ENCODE measurements around the gene PANK4.
A peak's percentile ranks its signal among the peaks of the same experiment; 100 is the strongest.

The PANK4 gene

DNA sequence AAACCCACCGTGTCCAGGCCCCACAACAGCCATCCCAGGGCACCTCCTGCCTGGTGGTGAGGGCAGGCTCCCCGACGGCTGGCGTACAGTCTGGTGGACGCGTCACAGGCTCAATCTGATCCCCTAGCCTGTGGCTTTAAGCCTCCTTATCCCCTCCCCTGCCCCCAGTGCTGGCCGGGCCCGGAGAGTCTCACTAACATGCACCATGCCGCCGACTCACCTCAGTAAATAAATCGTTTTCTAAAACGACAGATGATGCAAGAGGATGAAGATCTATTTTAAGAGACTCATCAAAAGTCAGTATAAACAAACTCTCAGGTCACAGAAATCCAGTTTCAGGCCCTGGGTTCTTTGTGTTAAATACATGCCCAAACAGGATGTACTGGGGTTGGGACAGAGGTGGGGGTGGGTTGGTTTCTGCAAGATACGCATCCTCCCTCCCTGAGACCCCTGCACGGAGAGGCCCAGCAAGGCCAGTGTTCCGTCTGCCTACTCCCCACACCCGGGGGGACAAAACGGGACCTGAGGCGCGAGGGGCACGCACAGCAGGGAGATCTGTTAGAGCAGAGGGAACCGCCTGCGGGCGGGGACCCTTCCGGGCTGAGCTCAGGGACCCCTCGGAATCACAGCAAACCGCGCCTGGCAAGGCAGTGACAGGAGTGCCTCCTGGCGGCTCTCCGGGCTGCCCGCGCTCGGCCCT is 3.1 kb downstream of the PANK4 start:
- peak overlapping the region in 1 of 2 donors; percentile 7 for H3K4me3 ChIP-seq (ENCODE audit: low read depth in 1 of 2, low read length in 2 of 2)
- no peaks in the 10 kb centered on the region for H3K9me3 ChIP-seq (ENCODE audit: control insufficient read depth in 1 of 2, low read length in 2 of 2)
- peaks cover 18 to 43% of the 10 kb centered on the region in 2 donors for H3K4me1 ChIP-seq (ENCODE audit: control insufficient read depth in 1 of 2, insufficient read depth in 2 of 2, low read length in 2 of 2)
- peaks cover 15 to 31% of the 10 kb centered on the region in 2 donors for H3K36me3 ChIP-seq (ENCODE audit: control insufficient read depth in 1 of 2, insufficient read depth in 2 of 2, low read length in 2 of 2)
- H3K27me3 ChIP-seq (ENCODE audit: low read depth, low read length) = peaks cover under 1% of the 10 kb centered on the region
- no peak overlapping the region for H3K27ac ChIP-seq (ENCODE audit: low read length)

GRCh38 chr1:2522230-2522629 is 4.2 kb downstream of the PANK4 start:
- no peak overlapping the region for H3K27ac ChIP-seq (ENCODE audit: low read length)
- H3K4me3 ChIP-seq (ENCODE audit: low read depth in 1 of 2, low read length in 2 of 2) = no peak overlapping the region
- H3K36me3 ChIP-seq (ENCODE audit: control insufficient read depth in 1 of 2, insufficient read depth in 2 of 2, low read length in 2 of 2) = peaks cover 25 to 42% of the 10 kb centered on the region in 2 donors
- H3K9me3 ChIP-seq (ENCODE audit: control insufficient read depth in 1 of 2, low read length in 2 of 2) = no peaks in the 10 kb centered on the region
- no peaks in the 10 kb centered on the region for H3K27me3 ChIP-seq (ENCODE audit: low read depth, low read length)
- H3K4me1 ChIP-seq (ENCODE audit: control insufficient read depth in 1 of 2, insufficient read depth in 2 of 2, low read length in 2 of 2) = peaks cover 18 to 34% of the 10 kb centered on the region in 2 donors

DNA sequence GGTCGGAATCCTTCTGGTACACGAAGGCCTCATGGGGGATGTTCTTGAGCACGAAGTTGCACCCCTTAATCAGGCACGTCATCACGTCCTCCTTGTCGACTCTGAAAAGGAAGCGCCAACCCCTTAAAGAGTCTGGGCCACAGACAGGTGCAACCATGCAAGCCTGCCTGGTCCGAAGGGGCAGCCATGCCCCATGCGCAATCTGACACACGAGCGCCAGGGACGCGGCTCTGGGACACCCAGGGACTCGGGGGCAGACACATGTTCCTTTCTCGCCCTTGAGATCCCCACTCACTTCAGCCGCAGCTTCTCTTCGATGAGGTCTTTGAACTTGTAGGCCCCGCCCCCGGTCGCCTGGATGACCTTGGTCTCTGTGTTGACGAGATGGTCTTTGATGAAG is 5.6 kb downstream of the PANK4 start:
- Histone ChIP-seq H3K4me1 (ENCODE audit: control insufficient read depth in 1 of 2, insufficient read depth in 2 of 2, low read length in 2 of 2) (peaks cover 13 to 28% of the 10 kb centered on the region in 2 donors), H3K36me3 (ENCODE audit: control insufficient read depth in 1 of 2, insufficient read depth in 2 of 2, low read length in 2 of 2) (peaks cover 32 to 57% of the 10 kb centered on the region in 2 donors), H3K9me3 (ENCODE audit: control insufficient read depth in 1 of 2, low read length in 2 of 2) (no peaks in the 10 kb centered on the region), H3K27me3 (ENCODE audit: low read depth, low read length) (no peaks in the 10 kb centered on the region), H3K27ac (ENCODE audit: low read length) (no peak overlapping the region), H3K4me3 (ENCODE audit: low read depth in 1 of 2, low read length in 2 of 2) (no peak overlapping the region)

DNA sequence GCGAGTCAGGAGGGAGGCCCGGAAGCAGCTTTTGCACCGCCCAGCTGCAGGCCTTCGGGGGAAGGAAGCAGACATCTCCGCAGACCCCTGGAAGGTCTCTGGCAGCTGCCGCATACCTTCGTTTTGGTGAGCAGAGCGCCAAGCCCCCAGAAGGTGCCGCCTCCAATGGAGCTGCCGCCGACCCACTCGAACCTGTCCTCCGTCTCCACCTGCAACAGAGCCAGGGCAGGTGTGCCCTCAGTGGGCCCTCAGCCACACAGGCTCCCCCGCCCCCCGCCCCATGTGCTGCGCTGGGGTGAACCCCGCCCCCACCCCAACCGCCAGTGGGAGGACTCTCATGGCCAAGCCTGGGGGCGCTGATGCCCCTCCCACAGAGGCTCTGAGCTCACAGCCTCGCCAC is 6.2 kb downstream of the PANK4 start:
- Histone ChIP-seq H3K4me1 (ENCODE audit: control insufficient read depth in 1 of 2, insufficient read depth in 2 of 2, low read length in 2 of 2) (peaks cover 11 to 24% of the 10 kb centered on the region in 2 donors), H3K4me3 (ENCODE audit: low read depth in 1 of 2, low read length in 2 of 2) (no peak overlapping the region), H3K36me3 (ENCODE audit: control insufficient read depth in 1 of 2, insufficient read depth in 2 of 2, low read length in 2 of 2) (peaks cover 37 to 63% of the 10 kb centered on the region in 2 donors), H3K27ac (ENCODE audit: low read length) (no peak overlapping the region), H3K27me3 (ENCODE audit: low read depth, low read length) (no peaks in the 10 kb centered on the region), H3K9me3 (ENCODE audit: control insufficient read depth in 1 of 2, low read length in 2 of 2) (no peaks in the 10 kb centered on the region)

DNA sequence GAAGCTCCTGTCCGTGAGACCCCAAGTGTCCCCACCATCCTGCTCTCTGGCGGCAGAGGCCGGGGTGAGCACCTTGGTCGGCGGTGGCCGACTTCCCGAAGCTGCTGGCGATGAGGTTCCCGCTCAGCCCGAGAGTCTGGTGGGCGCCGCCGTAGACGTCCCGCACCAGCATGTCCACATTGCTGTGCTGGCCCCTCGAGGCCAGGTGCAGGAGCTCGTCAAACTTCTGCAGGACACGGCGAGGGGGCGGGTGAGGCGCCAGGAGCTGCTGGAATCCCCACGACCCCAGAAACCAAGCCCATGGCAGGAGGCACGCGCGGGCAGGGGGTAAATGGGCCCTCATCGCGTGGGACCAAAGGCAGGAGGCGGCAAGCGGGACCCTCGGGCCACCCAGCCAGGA is 6.7 kb downstream of the PANK4 start:
- Histone ChIP-seq H3K27me3 (ENCODE audit: low read depth, low read length) (no peaks in the 10 kb centered on the region), H3K4me1 (ENCODE audit: control insufficient read depth in 1 of 2, insufficient read depth in 2 of 2, low read length in 2 of 2) (peaks cover 6 to 19% of the 10 kb centered on the region in 2 donors), H3K36me3 (ENCODE audit: control insufficient read depth in 1 of 2, insufficient read depth in 2 of 2, low read length in 2 of 2) (peaks cover 40 to 67% of the 10 kb centered on the region in 2 donors), H3K27ac (ENCODE audit: low read length) (no peak overlapping the region), H3K9me3 (ENCODE audit: control insufficient read depth in 1 of 2, low read length in 2 of 2) (no peaks in the 10 kb centered on the region), H3K4me3 (ENCODE audit: low read depth in 1 of 2, low read length in 2 of 2) (no peak overlapping the region)

GRCh38 chr1:2519029-2519685 is 7.2 kb downstream of the PANK4 start:
- H3K36me3 ChIP-seq (ENCODE audit: control insufficient read depth in 1 of 2, insufficient read depth in 2 of 2, low read length in 2 of 2) = peaks cover 40 to 71% of the 10 kb centered on the region in 2 donors
- no peak overlapping the region for H3K27ac ChIP-seq (ENCODE audit: low read length)
- H3K27me3 ChIP-seq (ENCODE audit: low read depth, low read length) = no peaks in the 10 kb centered on the region

DNA sequence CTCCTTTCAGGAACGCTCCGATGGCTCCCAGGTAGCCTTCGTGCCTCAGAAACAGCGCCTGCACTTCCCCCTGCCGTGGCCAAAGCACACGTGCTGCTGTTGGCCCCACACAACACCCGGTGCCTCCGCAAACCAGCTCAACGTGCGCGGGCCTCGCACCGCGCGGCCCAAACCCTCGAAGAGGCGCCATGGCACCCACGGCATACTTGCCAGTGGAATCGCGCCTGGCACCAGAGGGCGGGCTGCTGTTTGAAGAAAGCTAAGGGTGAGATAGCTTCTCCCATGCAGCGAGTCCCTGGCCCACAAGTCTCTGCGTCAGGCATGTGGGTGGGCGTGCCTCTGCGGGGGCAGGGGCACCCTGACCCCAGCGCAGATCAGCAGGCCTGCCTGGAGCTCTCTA is 7.9 kb downstream of the PANK4 start:
- peaks cover 0 to 7% of the 10 kb centered on the region in 2 donors for H3K4me1 ChIP-seq (ENCODE audit: control insufficient read depth in 1 of 2, insufficient read depth in 2 of 2, low read length in 2 of 2)
- no peak overlapping the region for H3K27ac ChIP-seq (ENCODE audit: low read length)

More at GRCh38 chr1:2519029-2519685, 7.2 kb downstream of the PANK4 start:
- Histone ChIP-seq H3K9me3 (ENCODE audit: control insufficient read depth in 1 of 2, low read length in 2 of 2) (no peaks in the 10 kb centered on the region), H3K4me1 (ENCODE audit: control insufficient read depth in 1 of 2, insufficient read depth in 2 of 2, low read length in 2 of 2) (peaks cover under 1 to 13% of the 10 kb centered on the region in 2 donors), H3K4me3 (ENCODE audit: low read depth in 1 of 2, low read length in 2 of 2) (no peak overlapping the region)

DNA sequence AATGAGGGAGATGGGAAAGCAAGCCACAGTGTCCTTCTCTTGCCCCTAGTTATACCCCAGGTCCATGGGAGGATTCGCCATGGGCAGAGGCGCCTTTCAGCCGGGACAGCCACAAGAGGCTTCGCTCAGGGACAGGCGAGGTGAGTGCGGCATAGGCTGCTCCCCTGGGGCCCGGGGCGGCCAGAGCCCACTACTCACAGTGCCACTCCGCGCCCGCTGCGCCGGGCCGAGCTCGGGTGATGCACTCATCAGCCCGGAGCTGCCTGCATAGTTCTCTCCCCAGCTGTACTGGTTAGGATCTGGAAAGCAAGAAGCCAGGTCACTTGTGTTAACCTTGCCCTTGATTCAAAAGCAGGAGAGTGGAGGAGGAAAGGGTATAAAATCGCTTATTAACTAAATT is 8.4 kb downstream of the PANK4 start:
- peaks cover 48 to 83% of the 10 kb centered on the region in 2 donors for H3K36me3 ChIP-seq (ENCODE audit: control insufficient read depth in 1 of 2, insufficient read depth in 2 of 2, low read length in 2 of 2)
- no peaks in the 10 kb centered on the region for H3K9me3 ChIP-seq (ENCODE audit: control insufficient read depth in 1 of 2, low read length in 2 of 2)
- no peak overlapping the region for H3K4me3 ChIP-seq (ENCODE audit: low read depth in 1 of 2, low read length in 2 of 2)
- no peak overlapping the region for H3K27ac ChIP-seq (ENCODE audit: low read length)
- no peaks in the 10 kb centered on the region for H3K27me3 ChIP-seq (ENCODE audit: low read depth, low read length)
- H3K4me1 ChIP-seq (ENCODE audit: control insufficient read depth in 1 of 2, insufficient read depth in 2 of 2, low read length in 2 of 2) = peaks cover 0 to 1% of the 10 kb centered on the region in 2 donors

More for the DNA sequence above, 7.9 kb downstream of the PANK4 start:
- Histone ChIP-seq H3K9me3 (ENCODE audit: control insufficient read depth in 1 of 2, low read length in 2 of 2) (no peaks in the 10 kb centered on the region), H3K4me3 (ENCODE audit: low read depth in 1 of 2, low read length in 2 of 2) (no peak overlapping the region), H3K27me3 (ENCODE audit: low read depth, low read length) (no peaks in the 10 kb centered on the region), H3K36me3 (ENCODE audit: control insufficient read depth in 1 of 2, insufficient read depth in 2 of 2, low read length in 2 of 2) (peaks cover 46 to 77% of the 10 kb centered on the region in 2 donors)

- no peaks in the 10 kb centered on the region for H3K27me3 ChIP-seq (ENCODE audit: low read depth, low read length)
- no peaks in the 10 kb centered on the region for H3K9me3 ChIP-seq (ENCODE audit: control insufficient read depth in 1 of 2, low read length in 2 of 2)
- no peak overlapping the region for H3K27ac ChIP-seq (ENCODE audit: low read length)
- no peak overlapping the region for H3K4me3 ChIP-seq (ENCODE audit: low read depth in 1 of 2, low read length in 2 of 2)
- H3K36me3 ChIP-seq (ENCODE audit: control insufficient read depth in 1 of 2, insufficient read depth in 2 of 2, low read length in 2 of 2) = peaks cover 51 to 93% of the 10 kb centered on the region in 2 donors
- H3K4me1 ChIP-seq (ENCODE audit: control insufficient read depth in 1 of 2, insufficient read depth in 2 of 2, low read length in 2 of 2) = no peaks in the 10 kb centered on the region
These were observed 9.4 kb downstream of the PANK4 start for GRCh38 chr1:2516946-2517345.

DNA sequence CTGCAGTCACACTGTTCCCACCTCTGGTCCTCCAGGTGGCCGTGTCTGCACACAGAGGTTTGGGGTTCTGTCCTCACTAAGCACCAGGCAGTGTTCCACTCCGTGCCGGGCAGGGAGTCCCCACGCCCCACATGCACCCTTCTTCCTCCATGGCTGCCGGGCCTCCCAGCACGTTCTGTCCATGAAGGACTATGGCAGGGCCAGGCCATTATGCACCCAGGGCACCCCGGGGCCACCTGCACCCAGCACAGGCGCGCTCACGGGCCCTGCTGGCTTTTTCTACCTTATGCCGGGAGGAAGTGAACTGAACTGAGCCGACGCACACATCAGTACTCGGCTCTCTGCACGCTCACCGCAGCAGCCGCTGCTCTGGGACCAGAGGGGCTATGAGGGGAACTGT is 10.3 kb downstream of the PANK4 start:
- no peaks in the 10 kb centered on the region for H3K27me3 ChIP-seq (ENCODE audit: low read depth, low read length)
- H3K4me1 ChIP-seq (ENCODE audit: control insufficient read depth in 1 of 2, insufficient read depth in 2 of 2, low read length in 2 of 2) = no peaks in the 10 kb centered on the region
- no peak overlapping the region for H3K4me3 ChIP-seq (ENCODE audit: low read depth in 1 of 2, low read length in 2 of 2)
- peaks cover 57 to 98% of the 10 kb centered on the region in 2 donors for H3K36me3 ChIP-seq (ENCODE audit: control insufficient read depth in 1 of 2, insufficient read depth in 2 of 2, low read length in 2 of 2)
- no peak overlapping the region for H3K27ac ChIP-seq (ENCODE audit: low read length)
- no peaks in the 10 kb centered on the region for H3K9me3 ChIP-seq (ENCODE audit: control insufficient read depth in 1 of 2, low read length in 2 of 2)

- Histone ChIP-seq H3K9me3 (ENCODE audit: control insufficient read depth in 1 of 2, low read length in 2 of 2) (no peaks in the 10 kb centered on the region), H3K27ac (ENCODE audit: low read length) (no peak overlapping the region), H3K4me3 (ENCODE audit: low read depth in 1 of 2, low read length in 2 of 2) (no peak overlapping the region), H3K4me1 (ENCODE audit: control insufficient read depth in 1 of 2, insufficient read depth in 2 of 2, low read length in 2 of 2) (no peaks in the 10 kb centered on the region), H3K36me3 (ENCODE audit: control insufficient read depth in 1 of 2, insufficient read depth in 2 of 2, low read length in 2 of 2) (peaks cover 53 to 98% of the 10 kb centered on the region in 2 donors), H3K27me3 (ENCODE audit: low read depth, low read length) (no peaks in the 10 kb centered on the region)
These were observed 10.7 kb downstream of the PANK4 start for GRCh38 chr1:2515763-2516080.

Measured in muscle layer of duodenum (tissue), 2 donors.